ENCODE measurements around the gene AKAP8L.

The AKAP8L gene

GRCh38 chr19:15449620-15450527 is 31.1 kb upstream of the AKAP8L start, which contains the start of gene WIZ:
Gene WIZ, minus strand, starts transcription at chr19:15449956. Its CDS starts 1,649 bp downstream, at chr19:15448307.
- DNase-seq (ENCODE audit: low spot score) = peak; percentile 80

DNA sequence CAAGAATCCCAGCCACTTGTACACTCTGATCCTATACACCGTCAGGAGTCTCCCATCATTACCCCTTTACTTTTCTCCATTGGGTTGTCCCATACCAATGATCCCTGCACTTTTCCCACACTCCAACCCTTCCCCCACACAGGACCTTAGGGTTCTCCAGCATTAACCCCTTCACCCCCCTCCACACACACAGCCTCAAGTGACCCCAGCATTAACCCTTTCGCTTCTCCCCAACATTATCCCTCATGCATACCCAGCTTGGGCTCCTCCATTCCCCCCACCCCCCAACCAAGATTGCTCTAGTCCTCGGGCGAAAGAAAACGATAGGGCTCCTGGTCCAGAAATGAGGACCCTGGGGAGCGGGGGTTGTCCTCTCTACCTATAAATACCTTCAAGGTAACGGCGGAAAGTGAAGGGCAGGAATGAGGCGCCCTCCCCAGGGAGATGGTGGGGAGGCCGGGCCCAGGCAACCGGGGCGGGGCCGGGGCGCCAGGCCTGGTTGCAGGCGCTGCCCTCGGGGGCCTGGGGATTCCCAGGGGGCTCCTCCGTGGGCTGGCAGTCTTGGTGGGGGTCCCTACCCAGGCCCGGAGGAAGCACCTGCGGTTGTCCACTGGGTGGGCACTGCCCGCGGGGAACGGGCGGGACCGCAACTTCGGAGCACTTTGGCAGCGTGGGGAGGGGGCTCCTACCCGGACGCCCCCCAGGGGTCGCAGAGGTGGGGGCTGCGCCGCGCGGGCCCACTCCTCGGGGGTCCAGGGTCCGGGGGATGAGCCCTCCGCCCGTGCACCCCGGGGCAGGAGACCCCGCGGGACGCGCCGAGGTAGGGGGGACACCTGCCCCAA is 30.2 kb upstream of the AKAP8L start:
- no peak for DNase-seq (ENCODE audit: low spot score)

DNA sequence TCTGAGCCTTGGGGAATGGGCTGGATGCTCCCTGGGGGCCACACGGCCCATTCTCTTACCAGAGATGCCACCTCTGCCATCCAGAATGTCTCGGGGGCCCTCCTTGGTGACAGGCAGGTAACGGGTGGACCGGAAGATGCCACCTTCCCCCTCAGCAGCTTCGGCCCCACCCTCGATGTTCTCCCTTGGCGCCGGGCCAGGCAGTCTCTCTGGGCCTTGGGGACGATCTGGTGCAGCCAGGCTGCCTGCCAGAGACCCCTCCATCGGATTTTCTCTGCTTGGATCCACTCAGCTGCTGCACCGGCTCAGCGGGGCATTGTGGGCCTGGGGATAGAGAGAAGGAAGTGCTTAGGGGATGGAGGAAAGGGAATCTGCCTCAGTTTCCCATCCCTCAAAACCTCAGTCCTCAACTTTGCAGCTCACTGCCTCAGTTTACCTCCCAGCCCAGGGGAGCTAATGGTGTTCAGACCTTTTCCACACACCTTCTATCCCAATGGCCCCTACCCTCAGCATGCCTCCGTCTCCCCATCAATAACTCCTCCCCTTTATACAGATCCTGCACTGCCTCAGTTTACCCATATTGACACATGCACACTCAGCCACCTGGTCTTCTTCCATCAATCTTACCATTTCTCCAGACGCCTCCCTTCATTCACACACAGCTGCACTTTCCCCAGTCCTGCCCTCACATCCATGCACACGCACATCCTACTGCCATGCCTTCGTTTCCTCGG is 29.4 kb upstream of the AKAP8L start:
- DNase-seq (ENCODE audit: low spot score) = no peak

- no peak for DNase-seq (ENCODE audit: low spot score)
Observed at GRCh38 chr19:15447057-15447456, 28.3 kb upstream of the AKAP8L start.

DNA sequence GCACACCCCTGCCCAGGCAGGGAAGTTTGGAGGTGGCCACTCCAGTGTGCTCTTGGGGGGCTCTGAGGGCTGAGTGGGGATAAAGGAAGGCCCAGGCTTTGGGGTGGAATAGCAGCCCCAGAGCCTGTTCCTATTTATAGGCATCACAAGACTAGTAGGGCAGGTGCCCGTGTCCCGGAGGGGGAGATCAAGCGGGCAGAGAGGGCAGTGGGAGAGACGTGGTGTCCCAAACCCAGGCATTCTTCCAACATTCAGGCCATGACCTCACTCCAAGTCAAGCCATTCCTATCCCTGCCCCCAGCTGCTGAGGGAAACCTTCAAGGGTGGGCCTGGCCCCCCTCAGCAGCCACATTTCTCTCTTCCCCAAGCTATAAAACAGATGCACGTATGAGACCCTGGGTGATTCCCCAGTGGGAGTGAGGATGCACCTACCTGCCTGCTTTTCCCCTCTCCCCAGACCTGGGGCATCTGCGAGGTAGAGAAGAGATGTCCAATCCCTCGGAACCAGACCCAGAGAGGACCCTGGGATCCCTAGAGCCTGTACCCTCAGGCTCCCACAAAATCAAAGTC is 27.1 kb upstream of the AKAP8L start:
- no peak for DNase-seq (ENCODE audit: low spot score)

- DNase-seq (ENCODE audit: low spot score) = no peak
Observed at GRCh38 chr19:15445227-15445605, 26.4 kb upstream of the AKAP8L start.

DNA sequence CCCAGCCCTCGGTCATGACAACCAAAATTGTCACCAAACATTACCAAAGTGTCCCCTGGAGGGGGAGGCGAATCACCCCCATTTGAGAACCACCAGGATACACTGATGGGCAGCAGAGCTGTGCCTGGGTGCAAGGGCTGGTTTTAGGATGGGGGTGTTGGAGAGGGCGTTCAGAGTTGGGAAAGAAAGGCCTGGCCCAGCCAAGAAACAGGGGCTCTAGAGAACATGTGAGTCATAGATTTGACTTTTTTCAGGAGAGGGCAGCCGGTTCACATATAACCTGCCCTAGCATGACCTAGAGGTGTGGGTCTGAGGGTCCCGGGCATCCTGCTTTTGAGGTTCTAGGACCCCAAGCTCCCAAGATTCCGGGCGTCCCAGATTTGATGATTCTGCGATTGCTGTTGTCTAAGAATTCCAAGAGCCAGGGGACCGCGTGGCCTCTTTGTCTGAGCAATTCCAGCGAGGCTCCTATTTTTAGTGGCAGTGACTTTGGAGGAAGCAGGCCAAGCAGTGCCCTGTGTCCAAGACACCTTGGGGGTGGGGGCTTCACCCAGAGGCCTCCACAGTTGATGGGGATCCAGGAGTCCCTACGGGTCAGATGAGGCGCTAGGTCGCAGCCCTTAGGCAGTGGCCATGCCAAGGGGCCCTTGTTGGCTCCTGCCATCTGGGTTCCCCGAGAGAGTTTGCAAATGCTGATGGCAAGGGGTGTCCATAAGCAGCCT is 25.9 kb upstream of the AKAP8L start:
- DNase-seq (ENCODE audit: low spot score) = no peak

DNA sequence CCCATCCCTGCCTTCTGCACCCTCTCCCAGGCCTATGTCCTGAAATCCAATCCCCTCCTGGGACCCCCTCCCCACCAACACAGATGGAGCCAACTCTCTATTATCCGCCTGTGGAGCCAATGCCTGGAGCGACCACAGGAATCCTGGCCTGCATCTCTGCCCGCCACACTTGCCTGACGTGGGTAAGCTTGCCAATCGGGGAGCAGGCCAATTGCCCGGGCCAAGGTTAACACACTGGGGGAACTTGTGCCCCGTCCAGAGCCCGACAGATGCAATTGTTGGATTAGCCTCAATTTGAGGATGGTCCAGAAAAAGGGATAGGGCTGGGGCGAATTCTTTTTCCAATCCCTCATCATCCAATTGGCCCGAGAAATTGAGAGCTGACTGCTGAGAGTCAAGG is 25.1 kb upstream of the AKAP8L start:
- no peak for DNase-seq (ENCODE audit: low spot score)

- DNase-seq (ENCODE audit: low spot score) = no peak
Observed at GRCh38 chr19:15443325-15443724, 24.5 kb upstream of the AKAP8L start.

GRCh38 chr19:15442142-15442920 is 23.5 kb upstream of the AKAP8L start:
- no peak for DNase-seq (ENCODE audit: low spot score)

GRCh38 chr19:15441317-15441716 is 22.5 kb upstream of the AKAP8L start:
- DNase-seq (ENCODE audit: low spot score) = no peak

- DNase-seq (ENCODE audit: low spot score) = no peak
Observed at GRCh38 chr19:15439821-15440641, 21.2 kb upstream of the AKAP8L start.

- DNase-seq (ENCODE audit: low spot score) = no peak
Observed at GRCh38 chr19:15439078-15439799, 20.5 kb upstream of the AKAP8L start.

- DNase-seq (ENCODE audit: low spot score) = no peak
Observed at GRCh38 chr19:15438577-15438976, 19.8 kb upstream of the AKAP8L start.

DNA sequence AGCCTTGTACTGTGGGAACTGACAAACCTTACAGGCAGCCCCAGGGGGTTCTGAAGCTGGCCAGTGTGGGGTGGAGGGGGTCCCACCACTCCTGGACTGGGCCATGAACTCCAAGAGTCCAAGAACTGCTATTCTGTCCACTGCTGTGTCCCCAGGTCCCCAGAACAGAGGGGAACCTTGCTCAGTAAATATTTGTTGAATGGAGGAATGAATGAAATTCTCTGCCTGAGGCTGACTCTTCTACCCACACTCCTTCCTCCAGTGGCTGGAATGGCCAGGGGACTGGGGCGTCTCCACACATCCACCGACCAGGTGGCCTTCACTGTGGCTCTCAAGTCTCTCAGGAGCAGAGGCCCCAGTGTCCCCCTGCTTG is 19.3 kb upstream of the AKAP8L start:
- DNase-seq (ENCODE audit: low spot score) = no peak

DNA sequence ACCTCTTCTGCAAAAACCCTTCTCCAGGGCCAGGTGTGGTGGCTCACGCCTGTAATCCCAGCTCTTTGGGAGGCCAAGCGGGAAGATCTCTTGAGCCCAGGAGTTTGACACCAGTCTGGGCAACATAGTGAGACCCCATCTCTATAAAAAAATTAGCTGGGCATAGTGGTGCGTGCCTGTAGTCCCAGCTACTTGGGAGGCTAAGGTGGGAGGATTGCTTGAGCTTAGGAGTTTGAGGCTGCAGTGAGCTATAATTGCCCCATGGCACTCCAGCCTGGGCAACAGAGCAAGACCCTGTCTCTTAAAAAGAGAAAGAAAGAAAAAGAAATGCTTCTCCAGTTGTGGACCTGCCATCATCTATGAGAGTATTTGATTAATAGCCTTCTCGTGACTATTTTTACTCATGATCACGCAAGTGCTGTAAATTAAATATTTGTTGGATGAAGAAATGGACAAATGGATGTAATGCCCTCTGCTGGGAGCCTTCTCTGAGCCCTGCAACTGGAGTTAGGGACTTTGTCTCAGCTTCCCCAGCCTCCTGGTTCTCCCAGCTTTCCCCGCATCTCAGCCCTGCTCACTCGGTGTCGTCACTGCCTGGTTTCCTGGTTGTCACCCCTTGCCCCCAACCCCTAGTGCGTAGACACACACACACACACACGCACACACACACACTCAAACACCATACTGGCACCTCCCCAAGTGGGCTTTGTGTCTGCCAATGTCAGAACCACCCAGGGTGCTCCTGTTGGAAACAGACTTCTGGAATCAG is 18.8 kb upstream of the AKAP8L start:
- no peak for DNase-seq (ENCODE audit: low spot score)

GRCh38 chr19:15436826-15437110 is 18.0 kb upstream of the AKAP8L start:
- no peak for DNase-seq (ENCODE audit: low spot score)

DNA sequence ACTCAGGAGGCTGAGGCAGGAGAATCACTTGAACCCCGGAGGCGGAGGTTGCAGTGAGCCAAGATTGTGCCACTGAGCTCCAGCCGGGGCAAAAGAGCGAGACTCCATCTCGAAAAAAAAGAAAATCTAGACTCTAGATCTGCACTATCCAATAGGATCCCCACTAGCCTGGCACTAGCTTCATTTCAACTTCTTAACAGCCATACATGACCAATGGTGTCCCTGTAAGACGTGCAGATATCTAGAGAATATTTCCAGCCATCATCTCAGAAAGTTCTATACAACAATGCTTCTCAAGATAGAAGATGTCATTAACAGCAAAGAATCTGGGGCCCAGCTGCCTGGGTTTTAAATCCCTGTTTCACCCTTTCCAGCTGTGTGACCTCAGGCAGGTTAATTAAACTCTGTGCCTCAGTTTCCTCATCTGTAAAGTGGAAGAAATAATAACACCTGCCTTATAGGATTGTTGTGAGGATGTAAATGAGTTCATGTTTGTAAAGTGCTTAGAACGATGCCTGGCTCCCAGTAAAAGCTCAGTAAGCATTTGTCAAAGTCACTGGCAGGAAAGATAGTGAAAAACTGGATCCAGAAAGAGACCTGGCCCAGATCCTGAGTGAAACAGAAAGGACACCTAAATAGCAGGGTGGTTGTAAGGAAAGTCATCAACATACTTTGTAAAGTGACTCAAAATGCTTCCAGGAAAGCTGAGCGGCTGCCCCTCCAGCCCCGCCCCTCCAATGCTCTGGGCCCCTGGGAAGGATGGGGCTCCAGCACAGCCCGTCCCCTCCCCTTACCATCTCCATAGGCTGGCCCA is 17.4 kb upstream of the AKAP8L start:
- no peak for DNase-seq (ENCODE audit: low spot score)

All from hematopoietic multipotent progenitor cell treated with erythropoietin and hydrocortisone succinate and interleukin-3 and kit ligand, for 15 days (in vitro differentiated cells).